ENCODE data around the gene ZBTB9.

ZBTB9 gene

DNA sequence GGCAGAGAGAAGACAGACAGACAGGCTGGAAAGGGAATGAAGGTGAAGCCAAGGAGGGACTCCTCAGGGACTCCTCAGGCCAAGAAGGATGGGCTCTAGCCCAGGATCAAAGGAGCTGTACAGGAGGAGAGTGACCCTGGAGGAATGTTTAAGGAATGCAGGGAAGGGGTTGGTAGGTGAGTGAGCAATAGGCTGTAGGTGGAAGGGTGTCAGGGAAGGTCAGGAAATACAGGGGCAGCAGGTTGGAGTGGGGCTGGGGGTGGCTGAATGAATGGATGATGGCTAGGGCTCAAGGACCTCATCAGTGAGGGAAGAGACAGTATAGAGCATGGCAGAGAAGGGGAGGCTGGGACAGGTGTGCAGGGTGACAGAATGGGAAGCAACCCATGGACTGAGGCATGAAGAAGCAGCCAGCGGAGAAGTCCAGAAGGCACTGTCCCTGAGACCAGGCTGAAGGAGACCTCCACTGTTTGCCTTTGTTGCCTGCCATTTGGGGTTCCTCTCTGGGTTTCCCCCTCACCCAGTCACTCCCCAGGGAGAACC lies 21.3 kb upstream of the ZBTB9 start (continued):
- TF ChIP-seq, protein P1, sequence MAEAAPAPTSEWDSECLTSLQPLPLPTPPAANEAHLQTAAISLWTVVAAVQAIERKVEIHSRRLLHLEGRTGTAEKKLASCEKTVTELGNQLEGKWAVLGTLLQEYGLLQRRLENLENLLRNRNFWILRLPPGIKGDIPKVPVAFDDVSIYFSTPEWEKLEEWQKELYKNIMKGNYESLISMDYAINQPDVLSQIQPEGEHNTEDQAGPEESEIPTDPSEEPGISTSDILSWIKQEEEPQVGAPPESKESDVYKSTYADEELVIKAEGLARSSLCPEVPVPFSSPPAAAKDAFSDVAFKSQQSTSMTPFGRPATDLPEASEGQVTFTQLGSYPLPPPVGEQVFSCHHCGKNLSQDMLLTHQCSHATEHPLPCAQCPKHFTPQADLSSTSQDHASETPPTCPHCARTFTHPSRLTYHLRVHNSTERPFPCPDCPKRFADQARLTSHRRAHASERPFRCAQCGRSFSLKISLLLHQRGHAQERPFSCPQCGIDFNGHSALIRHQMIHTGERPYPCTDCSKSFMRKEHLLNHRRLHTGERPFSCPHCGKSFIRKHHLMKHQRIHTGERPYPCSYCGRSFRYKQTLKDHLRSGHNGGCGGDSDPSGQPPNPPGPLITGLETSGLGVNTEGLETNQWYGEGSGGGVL (tag by site-specific recombination; IDR thresholded peaks at IDR 0.05), result no peak; the same call in 1 of the 2 replicates
- TF ChIP-seq ZNF404 (tag by site-specific recombination; IDR thresholded peaks at IDR 0.05) (no peak), ZBTB21 (tag by site-specific recombination; IDR thresholded peaks at IDR 0.05) (no peak), ZNF658 (tag by site-specific recombination; IDR thresholded peaks at IDR 0.05) (no peak), SP3 (tag by site-specific recombination; IDR thresholded peaks at IDR 0.05) (no peak), ZNF132 (tag by site-specific recombination; IDR thresholded peaks at IDR 0.05; ENCODE audit: borderline replicate concordance) (no peak), ZNF366 (tag by site-specific recombination; conservative IDR thresholded peaks at IDR 0.05) (peak; percentile 74), ZFHX2 (tag by site-specific recombination; conservative IDR thresholded peaks at IDR 0.05) (peak; percentile 81), ZNF561 (tag by site-specific recombination; IDR thresholded peaks at IDR 0.05; ENCODE audit: borderline replicate concordance) (no peak), ZNF433 (tag by site-specific recombination; IDR thresholded peaks at IDR 0.05; ENCODE audit: low read depth) (no peak), ZNF701 (tag by site-specific recombination; IDR thresholded peaks at IDR 0.05) (no peak), ZNF830 (tag by site-specific recombination; IDR thresholded peaks at IDR 0.05; ENCODE audit: low read depth) (no peak), GFI1B (tag by site-specific recombination; IDR thresholded peaks at IDR 0.05) (no peak), PRDM1 (tag by site-specific recombination; IDR thresholded peaks at IDR 0.05) (peak; percentile 43; the same call in 1 of the 2 replicates)
- TF ChIP-seq, protein P2, sequence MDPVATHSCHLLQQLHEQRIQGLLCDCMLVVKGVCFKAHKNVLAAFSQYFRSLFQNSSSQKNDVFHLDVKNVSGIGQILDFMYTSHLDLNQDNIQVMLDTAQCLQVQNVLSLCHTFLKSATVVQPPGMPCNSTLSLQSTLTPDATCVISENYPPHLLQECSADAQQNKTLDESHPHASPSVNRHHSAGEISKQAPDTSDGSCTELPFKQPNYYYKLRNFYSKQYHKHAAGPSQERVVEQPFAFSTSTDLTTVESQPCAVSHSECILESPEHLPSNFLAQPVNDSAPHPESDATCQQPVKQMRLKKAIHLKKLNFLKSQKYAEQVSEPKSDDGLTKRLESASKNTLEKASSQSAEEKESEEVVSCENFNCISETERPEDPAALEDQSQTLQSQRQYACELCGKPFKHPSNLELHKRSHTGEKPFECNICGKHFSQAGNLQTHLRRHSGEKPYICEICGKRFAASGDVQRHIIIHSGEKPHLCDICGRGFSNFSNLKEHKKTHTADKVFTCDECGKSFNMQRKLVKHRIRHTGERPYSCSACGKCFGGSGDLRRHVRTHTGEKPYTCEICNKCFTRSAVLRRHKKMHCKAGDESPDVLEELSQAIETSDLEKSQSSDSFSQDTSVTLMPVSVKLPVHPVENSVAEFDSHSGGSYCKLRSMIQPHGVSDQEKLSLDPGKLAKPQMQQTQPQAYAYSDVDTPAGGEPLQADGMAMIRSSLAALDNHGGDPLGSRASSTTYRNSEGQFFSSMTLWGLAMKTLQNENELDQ (tag by site-specific recombination; IDR thresholded peaks at IDR 0.05; ENCODE audit: low read depth), result no peak
- TF ChIP-seq, protein P3, sequence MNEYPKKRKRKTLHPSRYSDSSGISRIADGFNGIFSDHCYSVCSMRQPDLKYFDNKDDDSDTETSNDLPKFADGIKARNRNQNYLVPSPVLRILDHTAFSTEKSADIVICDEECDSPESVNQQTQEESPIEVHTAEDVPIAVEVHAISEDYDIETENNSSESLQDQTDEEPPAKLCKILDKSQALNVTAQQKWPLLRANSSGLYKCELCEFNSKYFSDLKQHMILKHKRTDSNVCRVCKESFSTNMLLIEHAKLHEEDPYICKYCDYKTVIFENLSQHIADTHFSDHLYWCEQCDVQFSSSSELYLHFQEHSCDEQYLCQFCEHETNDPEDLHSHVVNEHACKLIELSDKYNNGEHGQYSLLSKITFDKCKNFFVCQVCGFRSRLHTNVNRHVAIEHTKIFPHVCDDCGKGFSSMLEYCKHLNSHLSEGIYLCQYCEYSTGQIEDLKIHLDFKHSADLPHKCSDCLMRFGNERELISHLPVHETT (tag by site-specific recombination; IDR thresholded peaks at IDR 0.05), result 0 out of 2 replicates have a peak, but pooled peaks have one; percentile 12
- TF ChIP-seq, protein P4, sequence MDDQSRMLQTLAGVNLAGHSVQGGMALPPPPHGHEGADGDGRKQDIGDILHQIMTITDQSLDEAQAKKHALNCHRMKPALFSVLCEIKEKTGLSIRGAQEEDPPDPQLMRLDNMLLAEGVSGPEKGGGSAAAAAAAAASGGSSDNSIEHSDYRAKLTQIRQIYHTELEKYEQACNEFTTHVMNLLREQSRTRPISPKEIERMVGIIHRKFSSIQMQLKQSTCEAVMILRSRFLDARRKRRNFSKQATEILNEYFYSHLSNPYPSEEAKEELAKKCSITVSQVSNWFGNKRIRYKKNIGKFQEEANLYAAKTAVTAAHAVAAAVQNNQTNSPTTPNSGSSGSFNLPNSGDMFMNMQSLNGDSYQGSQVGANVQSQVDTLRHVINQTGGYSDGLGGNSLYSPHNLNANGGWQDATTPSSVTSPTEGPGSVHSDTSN (CRISPR knock-in tag; IDR thresholded peaks at IDR 0.05), result no peak

DNA sequence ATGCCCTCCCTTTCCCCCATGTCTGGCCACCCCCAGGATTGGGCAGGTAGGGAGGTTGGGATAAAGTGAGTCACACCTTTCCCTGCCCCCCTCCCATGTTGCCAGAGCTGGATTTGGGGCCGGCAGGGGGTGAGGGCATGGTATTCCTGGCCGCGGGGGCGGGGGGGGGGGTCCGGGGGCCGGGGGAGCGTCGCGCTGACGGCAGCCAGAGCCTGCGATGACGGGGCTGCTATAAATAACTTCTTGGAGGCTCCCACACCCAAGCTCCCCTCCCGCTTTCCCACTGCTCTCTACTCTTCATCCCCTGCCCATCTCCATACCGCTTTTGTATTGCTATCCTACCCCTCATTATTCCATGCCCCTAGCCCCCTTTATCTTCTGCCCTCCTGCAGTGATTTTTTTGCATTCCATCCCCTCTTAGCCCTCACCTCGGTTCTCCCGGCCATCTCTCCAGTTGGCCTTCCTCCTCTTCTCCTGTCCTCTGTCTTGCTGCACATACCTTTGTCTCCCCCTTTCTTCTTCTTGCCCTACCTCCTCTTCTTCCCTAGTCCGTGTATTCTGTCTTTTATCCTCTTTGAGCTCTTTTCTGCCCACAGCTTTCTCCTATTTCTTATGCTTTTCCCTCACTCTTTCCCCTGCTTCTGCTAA lies 20.7 kb upstream of the ZBTB9 start:
- Histone ChIP-seq H3K4me3 (ENCODE audit: low read depth, low read length) (no peak overlapping the region), H3K4me1 (ENCODE audit: control insufficient read depth, insufficient read depth, low read length) (peaks cover 10% of the 10 kb centered on the region), H3K36me3 (ENCODE audit: control insufficient read depth in 2 of 2, insufficient read depth in 1 of 2, low read length in 2 of 2) (peaks cover 8 to 34% of the 10 kb centered on the region in 2 experiments; a peak in 2 of 3 replicates), H3K27ac (ENCODE audit: extremely low read depth, low read depth, low read length) (no peak overlapping the region), H3K9me3 (ENCODE audit: control insufficient read depth, insufficient read depth, low read depth, low read length) (no peaks in the 10 kb centered on the region)
- ChIA-PET POLR2A (interaction anchor here (1.0 to 1.3 kb wide), 2 partner anchors 8 to 21 kb away, joined by 3 to 5 read pairs; partner anchors contain the start of gene ZBTB9), CTCF (interaction anchor here (0.7 to 1.5 kb wide), 3 partner anchors 14 to 708 kb away, joined by 3 to 6 read pairs (median 4); partner anchors contain the start of gene SYNGAP1)
- peak; percentile 88 for TF ChIP-seq PRDM1 (tag by site-specific recombination; IDR thresholded peaks at IDR 0.05)
- 0 out of 2 replicates have a peak, but pooled peaks have one; percentile 13 for TF ChIP-seq ZNF248 (tag by site-specific recombination; IDR thresholded peaks at IDR 0.05)
- no peak for TF ChIP-seq ZNF138 (tag by site-specific recombination; IDR thresholded peaks at IDR 0.05; ENCODE audit: borderline replicate concordance)
- TF ChIP-seq RBAK (tag by site-specific recombination; IDR thresholded peaks at IDR 0.05), result 0 out of 2 replicates have a peak, but pooled peaks have one; percentile 18
- TF ChIP-seq GLIS1 (tag by site-specific recombination; IDR thresholded peaks at IDR 0.05), result peak; percentile 64
- TF ChIP-seq ZNF776 (tag by site-specific recombination; IDR thresholded peaks at IDR 0.05; ENCODE audit: borderline replicate concordance), result 0 out of 2 replicates have a peak, but pooled peaks have one; percentile 33
- TF ChIP-seq ZNF366 (tag by site-specific recombination; conservative IDR thresholded peaks at IDR 0.05), result peak; percentile 85
- 0 out of 2 replicates have a peak, but pooled peaks have one; percentile 9 for TF ChIP-seq KLF1 (tag by site-specific recombination; IDR thresholded peaks at IDR 0.05)
- peak; percentile 70; the same call in 1 of the 2 replicates for TF ChIP-seq ZNF571 (tag by site-specific recombination; IDR thresholded peaks at IDR 0.05)
- TF ChIP-seq, protein P1 (tag by site-specific recombination; IDR thresholded peaks at IDR 0.05), result 0 out of 2 replicates have a peak, but pooled peaks have one; percentile 55
- TF ChIP-seq HOXC10 (CRISPR knock-in tag; IDR thresholded peaks at IDR 0.05), result no peak
- no peak for TF ChIP-seq HOXA7 (CRISPR knock-in tag; IDR thresholded peaks at IDR 0.05; ENCODE audit: borderline replicate concordance)
- peak; percentile 41; the same call in 1 of the 2 replicates for TF ChIP-seq ZNF341 (tag by site-specific recombination; IDR thresholded peaks at IDR 0.05; ENCODE audit: low read depth)
